GM19438 (cell line): ENCODE measurements around the gene PAX2.

Source experiments
- ATAC-seq: cut with Tn5 transposase; IDR thresholded peaks from one replicate; pipeline ENCODE4 v1.9.1; 2021; ENCODE audit warnings: low read depth; ENCODE audit not compliant: unreplicated experiment

PAX2 gene

DNA sequence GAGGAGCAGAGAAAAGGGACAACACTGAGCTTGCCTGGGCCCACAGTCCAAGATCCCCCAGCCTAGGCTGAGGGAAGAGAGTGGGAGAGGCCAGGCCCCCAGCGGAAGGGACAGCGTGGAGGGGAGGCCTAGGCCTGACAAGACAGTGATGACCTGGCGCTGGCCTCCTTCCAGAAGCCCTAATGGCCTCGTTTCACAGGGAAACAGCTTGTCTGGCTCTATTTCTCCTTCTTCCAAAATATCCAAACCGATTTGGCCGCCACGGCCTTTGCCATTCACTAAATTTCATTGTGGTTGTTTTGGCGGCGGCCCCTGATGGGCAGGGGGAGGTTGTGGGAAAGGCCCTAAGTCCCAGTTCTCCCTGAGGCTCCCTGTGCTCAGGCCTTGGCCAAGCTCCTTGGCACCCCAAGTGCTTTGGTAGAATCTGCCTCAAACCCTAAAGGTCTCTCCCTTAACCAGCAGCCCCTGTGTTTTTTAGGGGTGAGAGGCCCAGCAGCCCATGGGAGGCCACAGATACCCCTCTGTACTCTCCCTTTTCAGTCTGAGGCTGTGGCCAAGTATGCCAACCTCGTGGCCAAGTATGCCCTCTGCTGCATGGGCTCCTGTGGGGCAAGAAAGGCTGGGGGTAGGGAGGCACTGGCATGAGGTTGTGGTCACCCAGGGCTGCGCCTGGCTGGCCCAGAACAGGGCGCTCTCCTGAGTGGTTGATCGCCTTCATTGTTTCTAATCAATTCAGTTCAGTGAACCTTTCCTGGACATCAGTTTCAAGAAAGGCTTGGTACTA, 37.3 kb downstream of the PAX2 start:
- no peak for ATAC-seq

DNA sequence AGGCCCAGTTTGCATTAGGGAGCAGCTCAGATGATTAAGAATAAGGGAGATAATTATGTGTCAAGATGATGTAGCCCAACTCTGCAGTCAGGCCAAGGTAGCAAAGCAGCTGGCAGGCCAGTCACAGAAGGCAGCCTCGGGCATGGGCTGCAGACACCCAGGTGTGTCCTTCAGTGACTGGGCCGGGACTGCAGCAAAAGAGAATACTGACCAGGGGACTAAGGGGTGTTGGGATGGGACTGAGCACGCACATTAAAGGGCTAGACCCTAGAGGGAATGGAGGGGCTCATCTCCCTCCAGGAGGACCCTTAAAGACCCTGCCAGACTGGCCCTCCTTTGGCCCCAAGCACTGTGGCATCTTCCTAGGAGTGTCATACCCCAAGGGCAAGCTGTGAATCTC, 38.7 kb downstream of the PAX2 start:
- no peak for ATAC-seq

- ATAC-seq, result no peak
Measured at GRCh38 chr10:100786591-100786990, 41.2 kb downstream of the PAX2 start.

GRCh38 chr10:100788002-100788903, 42.9 kb downstream of the PAX2 start:
- ATAC-seq, result no peak

GRCh38 chr10:100790761-100791208, 45.4 kb downstream of the PAX2 start:
- no peak for ATAC-seq

DNA sequence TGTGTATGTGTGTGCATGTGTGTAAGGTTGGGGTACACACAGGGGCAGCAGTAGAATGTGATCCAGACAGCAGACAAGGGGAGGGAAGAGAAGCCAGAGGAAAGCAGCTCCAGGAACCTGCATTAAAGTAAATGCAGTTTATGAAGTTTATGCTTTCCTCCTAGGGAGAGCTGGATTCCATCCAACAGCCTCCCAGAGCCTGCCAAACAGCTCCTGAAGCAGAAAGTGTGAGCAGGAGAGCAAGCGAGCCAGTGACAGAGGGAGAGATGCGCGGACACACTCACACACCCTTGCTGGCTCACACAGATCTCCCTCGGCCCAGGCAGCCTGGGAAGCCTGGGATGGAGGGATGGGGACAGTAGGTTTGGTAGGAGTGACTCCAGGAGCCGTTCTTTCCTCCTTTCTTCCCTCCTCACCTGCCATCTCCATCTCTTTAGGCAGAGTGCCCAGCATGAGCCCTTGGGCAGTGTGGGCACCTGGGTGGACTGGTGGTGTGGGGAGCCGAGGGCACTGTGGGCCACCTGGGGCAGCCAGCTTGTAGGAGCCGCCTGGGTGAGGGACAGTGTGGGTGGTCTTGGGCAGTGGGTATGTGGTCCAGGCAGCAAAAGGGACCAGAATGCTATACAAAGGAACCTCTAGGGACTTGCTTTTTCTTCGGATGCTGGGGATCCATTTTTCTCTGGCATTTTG, 46.1 kb downstream of the PAX2 start:
- ATAC-seq, result no peak

- ATAC-seq, result no peak
Measured at GRCh38 chr10:100792574-100792973, 47.2 kb downstream of the PAX2 start.

- no peak for ATAC-seq
Measured at GRCh38 chr10:100793055-100793454, 47.7 kb downstream of the PAX2 start.

GRCh38 chr10:100799881-100800280, 54.5 kb downstream of the PAX2 start:
- no peak for ATAC-seq

DNA sequence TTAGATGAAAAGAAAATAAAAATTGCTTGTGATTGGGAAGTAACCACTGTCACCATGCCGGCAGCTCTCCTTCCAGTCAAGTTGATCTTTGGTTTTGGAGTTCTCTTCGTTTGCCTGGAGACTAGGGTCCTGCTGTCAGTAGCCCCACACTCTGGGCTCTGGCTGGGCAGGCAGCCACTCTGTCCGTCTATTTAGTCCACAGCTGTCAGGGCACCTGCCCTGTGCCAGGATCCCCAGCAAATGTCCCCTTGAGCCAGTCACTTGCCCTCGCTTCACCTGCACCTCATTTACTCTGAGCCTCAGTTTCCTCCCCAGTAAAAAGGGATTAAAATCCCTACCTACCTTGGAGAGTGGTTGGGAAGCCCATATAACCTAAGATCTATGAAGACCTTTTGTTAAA, 55.5 kb downstream of the PAX2 start:
- no peak for ATAC-seq

GRCh38 chr10:100802196-100802595, 56.8 kb downstream of the PAX2 start:
- no peak for ATAC-seq

GRCh38 chr10:100802607-100803006, 57.2 kb downstream of the PAX2 start:
- ATAC-seq, result no peak

DNA sequence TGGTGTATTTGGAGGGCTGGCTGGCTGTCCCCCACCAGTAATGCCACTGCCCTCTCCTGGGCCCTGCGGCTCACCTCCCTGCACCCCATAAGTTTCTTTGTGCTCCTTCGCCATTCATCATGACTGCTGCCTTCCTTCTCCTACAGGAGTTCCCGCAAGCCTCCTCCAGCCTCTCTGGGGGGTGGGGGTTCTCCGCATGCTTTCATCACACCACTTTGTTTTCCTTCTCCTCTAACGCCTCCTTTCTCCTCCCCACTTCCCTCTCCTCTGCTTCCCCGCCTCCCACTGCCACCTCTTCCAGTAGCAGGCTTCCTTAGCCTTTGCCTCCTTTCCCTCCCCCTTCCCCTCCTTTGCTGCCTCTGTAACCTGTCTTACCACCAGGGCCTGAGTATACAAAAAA, 58.1 kb downstream of the PAX2 start:
- ATAC-seq, result no peak

DNA sequence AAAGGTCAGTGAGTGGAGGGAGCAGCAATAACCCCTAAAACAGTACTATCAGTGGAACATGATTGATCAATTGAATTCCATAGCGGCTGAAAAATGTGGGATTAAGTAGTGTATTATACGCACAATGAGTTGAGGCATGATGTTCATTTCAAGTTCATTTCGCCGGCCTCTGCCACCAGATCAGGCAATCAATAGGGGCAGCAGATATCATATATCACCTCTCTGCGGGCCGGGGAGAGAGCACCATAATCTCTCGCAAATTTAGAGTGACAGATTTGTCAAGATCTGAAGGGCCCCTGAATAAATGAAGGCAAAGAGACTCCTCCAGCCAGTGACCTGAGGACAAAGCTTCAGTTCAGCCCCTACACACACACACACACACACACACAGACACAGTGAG, 58.5 kb downstream of the PAX2 start:
- no peak for ATAC-seq

GRCh38 chr10:100805543-100806355, 60.4 kb downstream of the PAX2 start:
- no peak for ATAC-seq

- no peak for ATAC-seq
Measured at GRCh38 chr10:100806356-100806645, 60.9 kb downstream of the PAX2 start.

DNA sequence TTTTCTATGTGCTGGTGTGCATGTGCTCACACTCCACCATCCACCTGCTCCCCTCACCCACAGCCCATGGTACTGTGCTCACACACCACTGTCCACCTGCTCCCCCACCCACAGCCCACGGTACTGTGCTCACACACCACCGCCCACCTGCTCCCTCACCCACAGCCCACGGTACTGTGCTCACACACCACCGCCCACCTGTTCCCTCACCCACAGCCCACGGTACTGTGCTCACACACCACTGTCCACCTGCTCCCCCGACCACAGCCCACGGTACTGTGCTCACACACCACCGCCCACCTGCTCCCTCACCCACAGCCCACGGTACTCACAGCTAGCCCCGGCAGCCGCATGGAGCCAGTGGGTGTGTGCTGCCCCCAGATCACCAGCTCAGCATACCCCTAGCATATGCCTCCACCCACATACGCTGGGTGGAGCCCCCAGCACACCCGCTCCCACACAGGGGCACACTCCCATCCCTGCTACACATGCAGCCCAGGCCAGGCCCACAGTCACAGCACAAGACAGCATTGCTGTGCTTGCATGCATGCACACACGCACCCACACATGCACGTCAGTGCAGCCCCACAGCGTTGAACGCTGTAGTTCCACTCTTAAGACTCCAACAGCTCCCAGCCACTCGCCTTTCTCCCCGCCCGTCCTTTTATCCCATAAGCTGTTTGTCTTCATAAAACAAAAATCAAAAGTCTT, 62.0 kb downstream of the PAX2 start:
- ATAC-seq, result no peak

DNA sequence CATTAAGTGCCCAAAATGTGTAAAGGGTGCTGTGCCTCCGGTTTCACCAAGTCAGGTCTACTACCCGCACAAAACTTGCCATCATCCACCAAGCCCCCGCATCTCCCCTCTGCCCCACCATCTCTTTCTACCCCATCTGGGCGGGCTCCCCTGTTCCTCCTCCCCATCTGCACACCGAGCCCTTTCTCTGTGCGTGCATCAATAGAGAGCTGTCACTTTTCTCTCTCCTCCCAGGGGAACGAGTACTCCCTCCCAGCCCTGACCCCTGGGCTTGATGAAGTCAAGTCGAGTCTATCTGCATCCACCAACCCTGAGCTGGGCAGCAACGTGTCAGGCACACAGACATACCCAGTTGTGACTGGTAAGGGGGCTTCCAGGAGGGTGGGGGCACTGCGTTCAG, 63.5 kb downstream of the PAX2 start:
- no peak for ATAC-seq

GRCh38 chr10:100810091-100810834, 64.9 kb downstream of the PAX2 start:
- no peak for ATAC-seq
